B cell (primary cell): ENCODE data around the gene TBXA2R. TPM values are rescaled to one million over a fixed set of nuclear protein-coding genes. Genes with fewer than 3 reads are reported as not detected.

Experiments
- ATAC-seq: fragments of 200-7000 bp; cut with Tn5 transposase; one replicate; pipeline ENCODE4 v1.10.0; 2021; ENCODE audit warnings: low read depth, mild to moderate bottlenecking, moderate number of reproducible peaks, moderate library complexity
- CTCF ChIA-PET: fragments of 350-600 bp; sonication (Branson Sonifier 250); formaldehyde crosslinking; loops from one replicate; lab custom pipeline; 2021; ENCODE audit warnings: antibody characterized with exemption, inconsistent platforms; lab: Charles Lee
- POLR2A ChIA-PET: fragments of 350-600 bp; sonication (Branson Sonifier 250); formaldehyde crosslinking; loops from one replicate; lab custom pipeline; 2021; ENCODE audit warnings: antibody characterized with exemption; lab: Charles Lee
- DNase-seq: peaks from one replicate; pipeline ENCODE4 v3.0.0; 2013
- H2AFZ ChIP-seq: 2 replicates; pipeline ENCODE4 v1.6.1; 2012; ENCODE audit warnings: mild to moderate bottlenecking, low read depth, low read length; ENCODE audit not compliant: insufficient read depth, poor library complexity, severe bottlenecking
- H3K27ac ChIP-seq, 2 donors: 1 replicate in 1 of 2; 2 replicates in 1 of 2; pipeline ENCODE4 v1.5.1; 2012 to 2013; ENCODE audit warnings: low read length in 2 of 2, mild to moderate bottlenecking in 2 of 2, moderate library complexity in 1 of 2
- H3K27me3 ChIP-seq, 4 experiments: fragments of 200-600 bp in 1 of 4; sonication (generic) in 1 of 4; replicated peaks in 1 of 4; 1 replicate in 2 of 4; 2 replicates in 2 of 4; pipeline versions ENCODE4 v1.6.1 to v1.7.0; 2013 to 2016; ENCODE audit warnings: low read length in 3 of 4, mild to moderate bottlenecking in 2 of 4, mixed read lengths in 1 of 4, moderate library complexity in 1 of 4; ENCODE audit not compliant: insufficient read depth in 4 of 4, control insufficient read depth in 3 of 4; ENCODE audit errors: control extremely low read depth in 1 of 4
- H3K36me3 ChIP-seq, 2 experiments: replicated peaks in 1 of 2; 1 replicate in 1 of 2; 2 replicates in 1 of 2; pipeline versions ENCODE4 v1.6.1 to v1.7.1; 2013; ENCODE audit warnings: low read length in 1 of 2; ENCODE audit not compliant: insufficient read depth in 2 of 2, control insufficient read depth in 1 of 2; ENCODE audit errors: control extremely low read depth in 1 of 2, extremely low read depth in 1 of 2
- H3K4me1 ChIP-seq, 2 donors: fragments of 200-600 bp in 1 of 2; sonication (generic) in 1 of 2; 1 replicate in 1 of 2; 2 replicates in 1 of 2; pipeline versions ENCODE4 v1.5.1 to v1.6.1; 2013 to 2017; ENCODE audit warnings: low read length in 2 of 2; ENCODE audit not compliant: control insufficient read depth in 2 of 2, insufficient read depth in 2 of 2
- H3K4me2 ChIP-seq: replicated peaks from 2 replicates; pipeline ENCODE3; 2012; ENCODE audit warnings: mild to moderate bottlenecking, low read depth, low read length; ENCODE audit not compliant: poor library complexity, severe bottlenecking
- H3K4me3 ChIP-seq, 5 experiments: fragments of 200-600 bp in 1 of 5; sonication (generic) in 1 of 5; 1 replicate in 3 of 5; 2 replicates in 2 of 5; pipeline versions ENCODE4 v1.5.1 to v1.7.0; 2011 to 2016; ENCODE audit warnings: low read length in 4 of 5, mild to moderate bottlenecking in 4 of 5, low read depth in 2 of 5, control low read depth in 1 of 5, moderate library complexity in 1 of 5; ENCODE audit not compliant: insufficient read depth in 1 of 5; ENCODE audit errors: control extremely low read depth in 1 of 5, extremely low read depth in 1 of 5
- H3K79me2 ChIP-seq: fragments of 200-600 bp; sonication (generic); one replicate; pipeline ENCODE4 v1.6.0; 2016; ENCODE audit warnings: low read length; ENCODE audit not compliant: control insufficient read depth, insufficient read depth
- H3K9ac ChIP-seq: fragments of 200-600 bp; sonication (generic); 2 replicates; pipeline ENCODE4 v1.6.1; 2017; ENCODE audit warnings: mild to moderate bottlenecking, low read length, moderate library complexity
- H3K9me3 ChIP-seq, 3 donors: one replicate each; pipeline versions ENCODE4 v1.6.1 to v1.7.1; 2013; ENCODE audit warnings: low read length in 2 of 3; ENCODE audit not compliant: control insufficient read depth in 2 of 3, insufficient read depth in 1 of 3; ENCODE audit errors: control extremely low read depth in 1 of 3
- H4K20me1 ChIP-seq: 2 replicates; pipeline ENCODE4 v1.6.0; 2012; ENCODE audit warnings: mild to moderate bottlenecking, low read length; ENCODE audit not compliant: insufficient read depth, control insufficient read depth, poor library complexity, severe bottlenecking
- H3K27ac Mint-ChIP-seq: one replicate; pipeline ENCODE4 v1.8.0; 2021; ENCODE audit warnings: mixed read lengths
- H3K27me3 Mint-ChIP-seq: one replicate; pipeline ENCODE4 v1.8.0; 2021; ENCODE audit warnings: mixed read lengths
- H3K4me1 Mint-ChIP-seq: one replicate; pipeline ENCODE4 v1.8.0; 2021; ENCODE audit warnings: mixed read lengths
- H3K4me3 Mint-ChIP-seq: one replicate; pipeline ENCODE4 v1.8.0; 2021; ENCODE audit warnings: mixed read lengths
- H3K9me3 Mint-ChIP-seq: one replicate; pipeline ENCODE4 v1.8.0; 2022; ENCODE audit warnings: mixed read lengths; ENCODE audit not compliant: insufficient read depth
- EZH2 ChIP-seq: IDR thresholded peaks from 2 replicates; pipeline ENCODE4 v1.6.1; 2012; ENCODE audit warnings: borderline replicate concordance, low read depth, mild to moderate bottlenecking, moderate library complexity, low read length; ENCODE audit not compliant: insufficient read depth, poor library complexity, severe bottlenecking
- WGBS: methylation state at CpG from one replicate; pipeline ENCODE4 v1.1.5; 2013; ENCODE audit warnings: missing lambda C conversion rate; ENCODE audit not compliant: insufficient coverage; 5-methylcytosine and 5-hydroxymethylcytosine counted together
- intact Hi-C: fragments of 100-400 bp; cut with micrococcal nuclease; formaldehyde crosslinking; loops from one replicate; pipeline ENCODE4 v1.10.0; 2022
- polyA plus RNA-seq: library from polyadenylated mRNA; depleted of rRNA; stranded (reverse); fragments of >200 nt; gene quantifications from 2 replicates; pipeline ENCODE4 v1.2.3, GENCODE V29; 2012
- total RNA-seq, 2 donors: library from RNA; stranded (reverse); fragments of 120-200 nt in 1 of 2; gene quantifications; 1 replicate in 1 of 2; 2 replicates in 1 of 2; pipeline versions ENCODE4 v1.2.3 to v1.2.4, GENCODE V29; 2013 to 2022
- TF ChIP-seq, protein P1 (sequence below): fragments of 200-600 bp; IDR thresholded peaks from one replicate; pipeline ENCODE4 v1.8.0; 2022; ENCODE audit warnings: antibody characterized with exemption, mild to moderate bottlenecking

The TBXA2R gene
- total and polyA plus RNA-seq, 2 donors (not counting 1 experiment from before 2014, with no cell fraction given): 3.9 to 7.9 TPM

DNA sequence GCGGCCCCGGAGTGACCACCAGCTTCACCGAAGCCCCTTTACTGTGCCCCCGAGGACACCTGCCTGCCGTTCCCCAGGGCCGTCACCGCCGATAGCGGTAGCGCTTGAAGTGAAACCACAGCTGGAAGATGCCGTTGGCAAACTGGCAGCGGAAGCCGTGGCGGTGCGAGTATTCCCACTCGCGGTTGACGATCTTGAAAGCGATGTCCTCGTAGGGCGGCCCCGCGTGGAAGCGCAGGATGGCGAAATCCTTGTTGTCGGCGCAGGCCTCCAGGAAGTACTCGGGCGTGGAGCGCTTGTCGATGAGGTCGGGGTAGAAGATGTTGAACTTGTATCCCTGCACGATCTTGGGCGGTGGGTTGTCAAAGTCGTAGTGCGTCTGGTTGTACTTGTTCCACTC lies 5.2 kb upstream of the TBXA2R start:
- ChIA-PET POLR2A (no interaction called here), CTCF (no interaction called here)
- Histone ChIP-seq H3K4me1 (peaks cover 14 to 23% of the 10 kb centered on the region in 2 donors), H2AFZ (no peak overlapping the region), H3K9ac (no peak overlapping the region), H4K20me1 (no peaks in the 10 kb centered on the region), H3K4me3 (no peak overlapping the region), H3K4me2 (no peak overlapping the region), H3K36me3 (peaks cover 0 to 20% of the 10 kb centered on the region in 2 experiments), H3K27ac (no peak overlapping the region), H3K9me3 (peaks cover 0 to 20% (median 0%) of the 10 kb centered on the region in 3 donors), H3K79me2 (no peaks in the 10 kb centered on the region), H3K27me3 (peaks cover 0 to 4% (median 0%) of the 10 kb centered on the region in 4 experiments)
- intact Hi-C loops: no loop called here
- ATAC-seq: no peak
- Mint-ChIP-seq H3K4me1 (peaks cover 21% of the 10 kb centered on the region), H3K27me3 (no peaks in the 10 kb centered on the region), H3K27ac (no peak overlapping the region), H3K4me3 (no peak overlapping the region), H3K9me3 (no peaks in the 10 kb centered on the region)
- TF ChIP-seq EZH2: no peak
- no peak for DNase-seq
- 92% methylated on average over 36 of the region's 36 CpGs for WGBS

DNA sequence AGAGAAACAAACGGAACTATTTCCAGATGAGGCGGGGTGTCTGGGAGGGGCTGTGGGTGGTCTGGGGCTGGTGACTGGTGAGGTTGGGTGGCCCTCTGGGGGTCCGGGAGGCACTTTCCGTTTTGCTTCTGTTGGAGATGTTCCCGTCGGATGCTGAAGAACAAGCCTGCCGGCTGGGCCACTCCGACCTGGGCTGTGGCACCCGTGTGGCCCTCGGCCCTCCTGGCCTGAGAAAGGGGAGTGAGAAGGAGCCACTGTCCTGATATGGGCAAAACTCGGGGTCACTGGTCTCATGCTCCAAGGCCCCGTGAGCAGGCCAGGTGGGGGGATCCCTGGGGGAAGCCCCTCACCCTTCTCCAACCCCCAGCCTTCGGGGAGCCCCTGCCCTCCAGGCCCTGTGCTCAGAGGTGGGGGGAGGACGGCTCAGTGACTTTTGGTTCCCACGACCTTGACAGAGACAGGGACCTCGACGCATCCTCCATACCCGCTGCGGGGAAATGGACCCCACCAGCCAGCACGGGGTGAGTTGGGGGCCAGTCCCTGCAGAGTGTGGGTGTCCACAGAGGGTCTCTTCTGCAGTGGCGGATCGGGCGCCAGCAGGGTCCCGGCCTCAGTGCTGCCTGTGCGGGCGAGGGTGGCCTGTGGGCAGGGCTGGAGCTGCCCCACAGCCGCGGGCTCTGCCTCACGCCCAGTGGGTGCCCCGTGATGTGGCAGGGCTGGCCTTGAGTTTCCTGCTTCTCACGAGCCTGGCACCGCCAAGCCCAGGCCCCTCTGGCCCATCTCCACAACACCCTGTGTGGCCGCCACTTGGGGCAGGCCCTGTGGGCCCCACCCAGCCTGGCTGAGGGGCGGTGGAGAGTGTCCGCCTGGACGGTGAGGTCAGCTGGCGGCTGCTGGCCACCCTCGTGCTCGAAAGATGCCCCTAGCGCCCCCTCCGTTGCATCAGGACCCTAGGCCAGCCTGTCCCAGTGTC lies 4.4 kb upstream of the TBXA2R start:
- no peak overlapping the region for H3K4me2 ChIP-seq
- peaks cover under 1% of the 10 kb centered on the region for H3K79me2 ChIP-seq
- H3K4me1 ChIP-seq: peaks cover 19 to 29% of the 10 kb centered on the region in 2 donors
- 92% methylated on average over 39 of the region's 41 CpGs for whole genome bisulfite sequencing
- no peaks in the 10 kb centered on the region for H3K27me3 Mint-ChIP-seq
- H3K4me3 Mint-ChIP-seq: no peak overlapping the region
- no peak overlapping the region for H3K27ac ChIP-seq
- peaks cover 0 to 20% of the 10 kb centered on the region in 2 experiments for H3K36me3 ChIP-seq
- ChIA-PET CTCF (no interaction called here), POLR2A (no interaction called here)
- no peaks in the 10 kb centered on the region for H3K9me3 Mint-ChIP-seq
- no peak overlapping the region for H3K9ac ChIP-seq
- peaks cover 0 to 20% (median 0%) of the 10 kb centered on the region in 3 donors for H3K9me3 ChIP-seq
- H4K20me1 ChIP-seq: no peaks in the 10 kb centered on the region
- H3K27ac Mint-ChIP-seq: no peak overlapping the region
- intact Hi-C loops: no loop called here
- ATAC-seq (no peak), DNase-seq (no peak)
- no peak for TF ChIP-seq EZH2
- TF ChIP-seq, protein P1, sequence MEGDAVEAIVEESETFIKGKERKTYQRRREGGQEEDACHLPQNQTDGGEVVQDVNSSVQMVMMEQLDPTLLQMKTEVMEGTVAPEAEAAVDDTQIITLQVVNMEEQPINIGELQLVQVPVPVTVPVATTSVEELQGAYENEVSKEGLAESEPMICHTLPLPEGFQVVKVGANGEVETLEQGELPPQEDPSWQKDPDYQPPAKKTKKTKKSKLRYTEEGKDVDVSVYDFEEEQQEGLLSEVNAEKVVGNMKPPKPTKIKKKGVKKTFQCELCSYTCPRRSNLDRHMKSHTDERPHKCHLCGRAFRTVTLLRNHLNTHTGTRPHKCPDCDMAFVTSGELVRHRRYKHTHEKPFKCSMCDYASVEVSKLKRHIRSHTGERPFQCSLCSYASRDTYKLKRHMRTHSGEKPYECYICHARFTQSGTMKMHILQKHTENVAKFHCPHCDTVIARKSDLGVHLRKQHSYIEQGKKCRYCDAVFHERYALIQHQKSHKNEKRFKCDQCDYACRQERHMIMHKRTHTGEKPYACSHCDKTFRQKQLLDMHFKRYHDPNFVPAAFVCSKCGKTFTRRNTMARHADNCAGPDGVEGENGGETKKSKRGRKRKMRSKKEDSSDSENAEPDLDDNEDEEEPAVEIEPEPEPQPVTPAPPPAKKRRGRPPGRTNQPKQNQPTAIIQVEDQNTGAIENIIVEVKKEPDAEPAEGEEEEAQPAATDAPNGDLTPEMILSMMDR: no peak
- H3K27me3 ChIP-seq: peaks cover 0 to 4% (median 0%) of the 10 kb centered on the region in 4 experiments
- no peak overlapping the region for H2AFZ ChIP-seq
- H3K4me3 ChIP-seq: no peak overlapping the region
- H3K4me1 Mint-ChIP-seq: peaks cover 21% of the 10 kb centered on the region
